HCT116 (cell line): ENCODE measurements around the gene CD9. TPM values are rescaled to one million over a fixed set of nuclear protein-coding genes. Genes with fewer than 3 reads are reported as not detected.

Source experiments
- ATAC-seq: fragments of 200-7000 bp; cut with Tn5 transposase; 2 replicates; pipeline ENCODE4 v1.9.1; 2020; ENCODE audit warnings: mild to moderate bottlenecking, moderate library complexity
- BruUV-seq: library from RNA; stranded (reverse); fragments of 400-500 nt; replicated peaks from 2 replicates; lab custom pipeline; 2021; lab: Mats Ljungman, UMichigan
- CTCF ChIA-PET: fragments of 300-600 bp; sonication (Branson Sonifier 250); formaldehyde crosslinking; loops from one replicate; lab custom pipeline; 2021; ENCODE audit warnings: antibody characterized with exemption; lab: Charles Lee
- POLR2A ChIA-PET: fragments of 300-600, 350-600 bp; sonication (Branson Sonifier 250); formaldehyde crosslinking; loops from one replicate; lab custom pipeline; 2021; ENCODE audit warnings: antibody characterized with exemption; lab: Charles Lee
- RAD21 ChIA-PET, 2 experiments: fragments of 300-600 bp; sonication (Branson Sonifier 250); formaldehyde crosslinking; loops; one replicate each; lab custom pipeline; 2023; ENCODE audit warnings: low total read pairs in 2 of 2; ENCODE audit not compliant: uncharacterized antibody in 2 of 2, unreplicated experiment in 2 of 2, low non-redundant PET in 1 of 2; lab: Charles Lee
- DNase-seq: peaks from one replicate; pipeline ENCODE4 v3.0.0-alpha.2; 2010; ENCODE audit warnings: low read depth, low spot score
- H2AFZ ChIP-seq: fragments of 200-600 bp; shearing (Covaris generic), sonication (generic); 2 replicates; pipeline ENCODE4 v1.6.1; 2017; ENCODE audit warnings: low read depth, mixed run types, mixed read lengths, antibody characterized with exemption, low read length; ENCODE audit not compliant: poor library complexity, severe bottlenecking
- H3K27ac ChIP-seq: 2 replicates; pipeline ENCODE4 v1.5.1; 2012; ENCODE audit warnings: low read depth, low read length
- H3K27me3 ChIP-seq: fragments of 200-600 bp; sonication (generic); 2 replicates; pipeline ENCODE4 v1.6.1; 2016; ENCODE audit warnings: mixed run types, low read length, mixed read lengths; ENCODE audit not compliant: insufficient read depth
- H3K36me3 ChIP-seq, 2 experiments: fragments of 200-500 bp in 1 of 2; fragments of 200-600 bp in 1 of 2; sonication (Bioruptor generic) in 1 of 2; sonication (generic) in 1 of 2; 2 replicates each; pipeline versions ENCODE4 v1.5.1 to v1.6.1; 2014 to 2016; ENCODE audit warnings: low read length in 2 of 2, inconsistent platforms in 1 of 2, mixed read lengths in 1 of 2, mixed run types in 1 of 2; ENCODE audit not compliant: insufficient read depth in 2 of 2, control insufficient read depth in 1 of 2
- H3K4me1 ChIP-seq, 2 experiments: fragments of 200-600 bp in 1 of 2; sonication (generic) in 1 of 2; 2 replicates each; pipeline versions ENCODE4 v1.5.1 to v1.6.1; 2012 to 2017; ENCODE audit warnings: low read length in 2 of 2, inconsistent platforms in 1 of 2, mild to moderate bottlenecking in 1 of 2, mixed read lengths in 1 of 2, mixed run types in 1 of 2, moderate library complexity in 1 of 2; ENCODE audit not compliant: insufficient read depth in 2 of 2, control insufficient read depth in 1 of 2
- H3K4me2 ChIP-seq: fragments of 200-600 bp; sonication (generic); 2 replicates; pipeline ENCODE4 v1.6.1; 2017; ENCODE audit warnings: mixed run types, low read length, mixed read lengths
- H3K4me3 ChIP-seq, 2 experiments: fragments of 200-600 bp in 1 of 2; sonication (generic) in 1 of 2; replicated peaks in 1 of 2; 2 replicates each; pipeline ENCODE4 v1.5.1; 2011 to 2016; ENCODE audit warnings: low read length in 2 of 2, control low read depth in 1 of 2, low read depth in 1 of 2, mild to moderate bottlenecking in 1 of 2, mixed read lengths in 1 of 2, mixed run types in 1 of 2
- H3K79me2 ChIP-seq: fragments of 200-600 bp; sonication (generic); 2 replicates; pipeline ENCODE4 v1.6.1; 2017; ENCODE audit warnings: mild to moderate bottlenecking, mixed run types, low read length, moderate library complexity, mixed read lengths; ENCODE audit not compliant: insufficient read depth
- H3K9ac ChIP-seq: fragments of 200-600 bp; sonication (generic); 2 replicates; pipeline ENCODE4 v1.6.1; 2016; ENCODE audit warnings: low read length, mixed read lengths
- H3K9me2 ChIP-seq: fragments of 200-600 bp; sonication (generic), shearing (Covaris generic); 2 replicates; pipeline ENCODE4 v1.6.1; 2017; ENCODE audit warnings: mixed run types, mild to moderate bottlenecking, moderate library complexity; ENCODE audit not compliant: insufficient read depth
- H3K9me3 ChIP-seq, 2 experiments: fragments of 200-500 bp in 1 of 2; fragments of 200-600 bp in 1 of 2; sonication (Bioruptor generic) in 1 of 2; sonication (generic) in 1 of 2; 2 replicates each; pipeline ENCODE4 v1.6.1; 2014 to 2017; ENCODE audit warnings: low read length in 2 of 2, mixed read lengths in 2 of 2, inconsistent platforms in 1 of 2, low read depth in 1 of 2, mild to moderate bottlenecking in 1 of 2, mixed run types in 1 of 2, moderate library complexity in 1 of 2; ENCODE audit not compliant: control insufficient read depth in 1 of 2, insufficient read depth in 1 of 2
- H4K20me1 ChIP-seq: fragments of 200-600 bp; sonication (generic), shearing (Covaris generic); 2 replicates; pipeline ENCODE4 v1.6.1; 2017; ENCODE audit warnings: mixed run types, mild to moderate bottlenecking, moderate library complexity; ENCODE audit not compliant: insufficient read depth
- CBX3 ChIP-seq: IDR thresholded peaks from 2 replicates; pipeline ENCODE4 v1.6.1; 2012; ENCODE audit warnings: low read depth
- CTCF ChIP-seq, 3 experiments: fragments of 200-600 bp in 1 of 3; sonication (generic) in 1 of 3; IDR thresholded peaks in 2 of 3; conservative IDR thresholded peaks in 1 of 3; 2 replicates each; pipeline ENCODE4 v1.5.1; 2012 to 2017; ENCODE audit warnings: low read depth in 2 of 3, low read length in 2 of 3, antibody characterized with exemption in 1 of 3, borderline replicate concordance in 1 of 3, control low read depth in 1 of 3, mild to moderate bottlenecking in 1 of 3, mixed read lengths in 1 of 3, mixed run types in 1 of 3, moderate library complexity in 1 of 3; ENCODE audit not compliant: insufficient read depth in 1 of 3
- EGR1 ChIP-seq: IDR thresholded peaks from 2 replicates; pipeline ENCODE4 v1.6.1; 2012; ENCODE audit warnings: low read depth
- MAX ChIP-seq: IDR thresholded peaks from 2 replicates; pipeline ENCODE4 v1.6.1; 2012
- POLR2A ChIP-seq: IDR thresholded peaks from 2 replicates; pipeline ENCODE4 v1.7.0; 2011; ENCODE audit warnings: borderline replicate concordance; ENCODE audit not compliant: insufficient read depth, insufficient read length; ENCODE audit errors: extremely low read depth
- REST ChIP-seq: IDR thresholded peaks from 2 replicates; pipeline ENCODE4 v1.6.1; 2012; ENCODE audit warnings: low read depth
- SIN3A ChIP-seq: IDR thresholded peaks from 2 replicates; pipeline ENCODE4 v1.6.1; 2012; ENCODE audit warnings: low read depth
- SP1 ChIP-seq: IDR thresholded peaks from 2 replicates; pipeline ENCODE4 v1.6.1; 2012; ENCODE audit warnings: low read depth
- SRF ChIP-seq: IDR thresholded peaks from 2 replicates; pipeline ENCODE4 v1.6.1; 2012; ENCODE audit warnings: low read depth
- TCF7L2 ChIP-seq: IDR thresholded peaks from 2 replicates; pipeline ENCODE4 v1.7.0; 2011; ENCODE audit warnings: borderline replicate concordance, inconsistent platforms; ENCODE audit not compliant: insufficient read depth, insufficient read length; ENCODE audit errors: extremely low read depth
- intact Hi-C: fragments of 100-400 bp; cut with micrococcal nuclease; formaldehyde crosslinking; loops from 2 replicates; pipeline ENCODE4 v1.10.0; 2022
- total RNA-seq: library from RNA; stranded (reverse); gene quantifications from one replicate; pipeline ENCODE4 v1.2.1, GENCODE V29; 2021; ENCODE audit not compliant: unreplicated experiment

The CD9 gene
- total RNA-seq, 1 experiment from 2014 or later, result 182 TPM

- Histone ChIP-seq H3K9me2 (no peaks in the 10 kb centered on the region), H3K36me3 (peaks cover 0 to 7% of the 10 kb centered on the region in 2 experiments; a peak in 1 of 4 replicates), H3K9ac (peak overlapping the region; percentile 67), H4K20me1 (no peaks in the 10 kb centered on the region), H3K27ac (peak overlapping the region; percentile 51), H3K4me1 (peaks cover 36 to 58% of the 10 kb centered on the region in 2 experiments), H3K79me2 (peaks cover 44% of the 10 kb centered on the region), H3K9me3 (no peaks in the 10 kb centered on the region), H3K4me3 (peak overlapping the region; percentile 93 to 95), H2AFZ (no peak overlapping the region), H3K27me3 (no peaks in the 10 kb centered on the region), H3K4me2 (peak overlapping the region; percentile 91)
- CTCF ChIA-PET, result interaction anchor here (1.4 to 2.2 kb wide), 2 partner anchors 80 to 85 kb away, joined by 5 to 7 read pairs; no protein-coding TSS in a partner anchor
- RAD21 ChIA-PET, result no interaction called here
- BruUV-seq, result TSS peak; percentile 91
- TF ChIP-seq EGR1, result peak; percentile 23; the same call in 1 of the 2 replicates
- no peak for TF ChIP-seq SIN3A
- TF ChIP-seq SRF, result no peak
- TF ChIP-seq REST, result no peak
- no peak for TF ChIP-seq POLR2A
- no peak for TF ChIP-seq CBX3
- no peak for TF ChIP-seq SP1
- TF ChIP-seq TCF7L2, result no peak
- TF ChIP-seq MAX, result peak; percentile 29; the same call in 1 of the 2 replicates
- TF ChIP-seq CTCF (IDR thresholded peaks at IDR 0.05 in 2 of 3, conservative IDR thresholded peaks at IDR 0.05 in 1 of 3; ENCODE audit: borderline replicate concordance in 1 of 3, insufficient read depth in 1 of 3, low read depth in 2 of 3, low read length in 2 of 3), result no peak
- DNase-seq (no peak), ATAC-seq (peak; percentile 37)
- intact Hi-C loops, result no loop called here
- POLR2A ChIA-PET, result interaction anchor here (1.1 to 1.4 kb wide), 2 partner anchors 16 to 22 kb away, joined by 3 to 4 read pairs; no protein-coding TSS in a partner anchor
These were observed 507 bp upstream of the CD9 start for GRCh38 chr12:6199531-6200255.
